Kidney epithelial cell (primary cell): Measurements from ENCODE around the gene B3GNT2. TPM values are rescaled to one million over a fixed set of nuclear protein-coding genes. Genes with fewer than 3 reads are reported as not detected.

Experiments used
- DNase-seq: peaks from one replicate; pipeline ENCODE4 v3.0.0-alpha.2; 2010; ENCODE audit warnings: low read depth
- H3K27me3 ChIP-seq: 2 replicates; pipeline ENCODE4 v1.6.0; 2011; ENCODE audit warnings: low read length; ENCODE audit not compliant: control insufficient read depth, insufficient read depth
- H3K36me3 ChIP-seq: 2 replicates; pipeline ENCODE4 v1.5.1; 2011; ENCODE audit warnings: low read length; ENCODE audit not compliant: control insufficient read depth, insufficient read depth
- H3K4me3 ChIP-seq: 2 replicates; pipeline ENCODE4 v1.5.1; 2011; ENCODE audit warnings: low read depth, mild to moderate bottlenecking, control low read depth, low read length
- CTCF ChIP-seq: IDR thresholded peaks from 2 replicates; pipeline ENCODE4 v1.5.1; 2011; ENCODE audit warnings: mild to moderate bottlenecking, moderate library complexity, low read length, control low read depth, inconsistent platforms; ENCODE audit not compliant: insufficient read depth, poor library complexity, severe bottlenecking
- total RNA-seq: library from RNA; depleted of rRNA; stranded (reverse); fragments of >200 nt; gene quantifications from 2 replicates; pipeline ENCODE4 v1.2.3, GENCODE V29; 2015

Gene B3GNT2
- total RNA-seq, 1 donor from 2014 or later: 16.1 TPM

DNA sequence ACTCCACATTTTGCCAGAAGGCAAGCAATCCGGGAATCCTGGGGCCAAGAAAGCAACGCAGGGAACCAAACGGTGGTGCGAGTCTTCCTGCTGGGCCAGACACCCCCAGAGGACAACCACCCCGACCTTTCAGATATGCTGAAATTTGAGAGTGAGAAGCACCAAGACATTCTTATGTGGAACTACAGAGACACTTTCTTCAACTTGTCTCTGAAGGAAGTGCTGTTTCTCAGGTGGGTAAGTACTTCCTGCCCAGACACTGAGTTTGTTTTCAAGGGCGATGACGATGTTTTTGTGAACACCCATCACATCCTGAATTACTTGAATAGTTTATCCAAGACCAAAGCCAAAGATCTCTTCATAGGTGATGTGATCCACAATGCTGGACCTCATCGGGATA is 26.8 kb downstream of the B3GNT2 start:
- DNase-seq: no peak
- H3K27me3 ChIP-seq: no peaks in the 10 kb centered on the region
- TF ChIP-seq CTCF: no peak
- no peak overlapping the region for H3K4me3 ChIP-seq
- peaks cover 1% of the 10 kb centered on the region for H3K36me3 ChIP-seq

GRCh38 chr2:62224976-62225375 is 29.1 kb downstream of the B3GNT2 start:
- TF ChIP-seq CTCF: no peak

GRCh38 chr2:62227386-62228075 is 31.6 kb downstream of the B3GNT2 start:
- no peak for TF ChIP-seq CTCF

More at GRCh38 chr2:62224976-62225375, 29.1 kb downstream of the B3GNT2 start:
- Histone ChIP-seq H3K36me3 (peaks cover 1% of the 10 kb centered on the region), H3K4me3 (no peak overlapping the region), H3K27me3 (no peaks in the 10 kb centered on the region)
- DNase-seq: no peak

GRCh38 chr2:62229082-62229605 is 33.2 kb downstream of the B3GNT2 start:
- no peak overlapping the region for H3K4me3 ChIP-seq
- TF ChIP-seq CTCF: no peak
- H3K36me3 ChIP-seq: peaks cover 1% of the 10 kb centered on the region
- no peaks in the 10 kb centered on the region for H3K27me3 ChIP-seq
- DNase-seq: no peak

More at GRCh38 chr2:62227386-62228075, 31.6 kb downstream of the B3GNT2 start:
- H3K27me3 ChIP-seq: no peaks in the 10 kb centered on the region
- peaks cover 1% of the 10 kb centered on the region for H3K36me3 ChIP-seq
- no peak overlapping the region for H3K4me3 ChIP-seq
- DNase-seq: no peak

DNA sequence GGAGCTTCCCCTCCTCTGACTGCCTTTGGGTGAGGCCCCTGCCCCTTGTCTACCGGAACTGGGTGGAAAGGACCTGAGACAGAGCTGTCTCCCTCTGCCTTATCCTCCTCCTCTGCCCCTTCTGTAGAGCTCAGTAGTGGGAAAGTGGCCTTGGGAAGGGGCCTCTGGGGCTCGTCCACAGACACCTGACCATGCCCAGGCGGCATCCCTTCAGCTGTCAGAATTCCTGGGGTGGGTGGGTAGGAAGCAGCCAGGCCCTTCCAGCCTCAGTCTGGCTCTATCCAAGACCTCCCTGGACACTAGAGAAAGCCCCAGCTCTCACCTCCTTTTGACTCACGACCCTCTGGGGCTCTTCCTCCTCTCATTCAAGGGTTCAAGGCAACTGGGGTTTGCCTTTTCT is 35.6 kb downstream of the B3GNT2 start:
- no peak for DNase-seq
- no peak for TF ChIP-seq CTCF

More for the DNA sequence above, 35.6 kb downstream of the B3GNT2 start:
- no peaks in the 10 kb centered on the region for H3K27me3 ChIP-seq
- no peak overlapping the region for H3K4me3 ChIP-seq
- H3K36me3 ChIP-seq: no peaks in the 10 kb centered on the region
